Testis (tissue), 2 donors: ENCODE data around the gene RPS23.

Source experiments
- POLR2A ChIP-seq: fragments of 450-650 bp; IDR thresholded peaks from one replicate; pipeline ENCODE4 v1.6.1; 2017; ENCODE audit warnings: antibody characterized with exemption, mild to moderate bottlenecking, moderate library complexity
- TF ChIP-seq, protein P1 (sequence below), 3 experiments: fragments of 450-650 bp in 2 of 3; fragments of 200-600 bp in 1 of 3; sonication (generic) in 1 of 3; IDR thresholded peaks; one replicate each; pipeline ENCODE4 v1.5.1; 2016 to 2019; ENCODE audit warnings: antibody characterized with exemption in 3 of 3, mild to moderate bottlenecking in 2 of 3, moderate library complexity in 1 of 3

GRCh38 chr5:82312373-82312856 is 34.3 kb upstream of the RPS23 start:
- TF ChIP-seq, protein P1, sequence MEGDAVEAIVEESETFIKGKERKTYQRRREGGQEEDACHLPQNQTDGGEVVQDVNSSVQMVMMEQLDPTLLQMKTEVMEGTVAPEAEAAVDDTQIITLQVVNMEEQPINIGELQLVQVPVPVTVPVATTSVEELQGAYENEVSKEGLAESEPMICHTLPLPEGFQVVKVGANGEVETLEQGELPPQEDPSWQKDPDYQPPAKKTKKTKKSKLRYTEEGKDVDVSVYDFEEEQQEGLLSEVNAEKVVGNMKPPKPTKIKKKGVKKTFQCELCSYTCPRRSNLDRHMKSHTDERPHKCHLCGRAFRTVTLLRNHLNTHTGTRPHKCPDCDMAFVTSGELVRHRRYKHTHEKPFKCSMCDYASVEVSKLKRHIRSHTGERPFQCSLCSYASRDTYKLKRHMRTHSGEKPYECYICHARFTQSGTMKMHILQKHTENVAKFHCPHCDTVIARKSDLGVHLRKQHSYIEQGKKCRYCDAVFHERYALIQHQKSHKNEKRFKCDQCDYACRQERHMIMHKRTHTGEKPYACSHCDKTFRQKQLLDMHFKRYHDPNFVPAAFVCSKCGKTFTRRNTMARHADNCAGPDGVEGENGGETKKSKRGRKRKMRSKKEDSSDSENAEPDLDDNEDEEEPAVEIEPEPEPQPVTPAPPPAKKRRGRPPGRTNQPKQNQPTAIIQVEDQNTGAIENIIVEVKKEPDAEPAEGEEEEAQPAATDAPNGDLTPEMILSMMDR (IDR thresholded peaks at IDR 0.05) = peak in 2 of 3 experiments; percentile 72 to 74
- TF ChIP-seq POLR2A = no peak
